ENCODE measurements around the gene ZCCHC7. TPM values are rescaled to one million over a fixed set of nuclear protein-coding genes. Genes with fewer than 3 reads are reported as not detected.

Gene ZCCHC7
- total and polyA plus RNA-seq, 2 donors (not counting 3 experiments of a cell fraction or from before 2014, with no cell fraction given), result 7.4 to 14.8 TPM

DNA sequence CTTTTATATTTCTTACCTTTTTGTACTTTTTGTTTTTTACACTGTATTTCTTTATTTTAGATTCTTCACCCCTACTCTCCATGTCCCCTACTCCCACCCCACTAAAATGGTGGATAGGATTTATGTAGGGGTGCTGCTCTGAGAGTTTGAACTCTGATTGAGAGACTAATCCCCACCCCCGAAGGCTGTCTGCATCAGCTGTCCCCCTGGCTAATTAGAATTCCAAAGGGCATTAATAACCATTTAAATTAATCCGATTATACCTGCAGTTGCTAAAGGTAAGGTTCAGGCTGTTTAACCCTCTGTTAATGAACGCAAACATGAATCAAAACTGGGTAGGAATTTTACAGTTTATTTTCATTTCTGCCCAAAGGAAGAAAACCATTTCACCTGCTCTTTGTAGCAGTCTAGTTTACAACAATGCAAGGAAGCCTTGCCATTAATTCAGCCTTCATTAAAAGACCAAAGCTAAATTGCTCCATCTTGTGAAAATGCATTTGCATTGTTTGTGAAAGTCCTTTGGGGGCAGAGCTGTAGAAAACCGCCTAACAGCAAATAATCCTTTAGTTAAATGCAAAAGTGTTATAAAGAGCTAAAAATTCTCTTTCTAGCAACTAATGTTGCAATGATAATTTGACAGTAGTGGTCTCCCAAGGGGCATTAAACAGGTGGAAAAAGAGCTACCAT is 71.2 kb downstream of the ZCCHC7 start:
- no peak overlapping the region for H3K4me2 ChIP-seq (ENCODE audit: insufficient read depth, low read length)
- H3K9me1 ChIP-seq (replicated peaks; ENCODE audit: control insufficient read depth, extremely low read depth, insufficient read depth, low read length), result no peaks in the 10 kb centered on the region
- H3K4me1 ChIP-seq (ENCODE audit: control insufficient read depth, extremely low read depth, insufficient read depth, low read length), result peaks cover 6% of the 10 kb centered on the region
- FAIRE-seq (no peak), DNase-seq (ENCODE audit: low read depth, low spot score) (no peak)
- H3K27ac ChIP-seq (ENCODE audit: insufficient read depth, low read depth, low read length), result no peak overlapping the region
- TF ChIP-seq GATA2 (IDR thresholded peaks at IDR 0.05; ENCODE audit: insufficient read depth, insufficient read length, low read depth, low read length), result no peak
- TF ChIP-seq MYC (IDR thresholded peaks at IDR 0.05; ENCODE audit: low read depth, low read length), result no peak
- no peak for TF ChIP-seq POLR2A (IDR thresholded peaks at IDR 0.05; ENCODE audit: low read depth, low read length)
- TF ChIP-seq, protein P1, sequence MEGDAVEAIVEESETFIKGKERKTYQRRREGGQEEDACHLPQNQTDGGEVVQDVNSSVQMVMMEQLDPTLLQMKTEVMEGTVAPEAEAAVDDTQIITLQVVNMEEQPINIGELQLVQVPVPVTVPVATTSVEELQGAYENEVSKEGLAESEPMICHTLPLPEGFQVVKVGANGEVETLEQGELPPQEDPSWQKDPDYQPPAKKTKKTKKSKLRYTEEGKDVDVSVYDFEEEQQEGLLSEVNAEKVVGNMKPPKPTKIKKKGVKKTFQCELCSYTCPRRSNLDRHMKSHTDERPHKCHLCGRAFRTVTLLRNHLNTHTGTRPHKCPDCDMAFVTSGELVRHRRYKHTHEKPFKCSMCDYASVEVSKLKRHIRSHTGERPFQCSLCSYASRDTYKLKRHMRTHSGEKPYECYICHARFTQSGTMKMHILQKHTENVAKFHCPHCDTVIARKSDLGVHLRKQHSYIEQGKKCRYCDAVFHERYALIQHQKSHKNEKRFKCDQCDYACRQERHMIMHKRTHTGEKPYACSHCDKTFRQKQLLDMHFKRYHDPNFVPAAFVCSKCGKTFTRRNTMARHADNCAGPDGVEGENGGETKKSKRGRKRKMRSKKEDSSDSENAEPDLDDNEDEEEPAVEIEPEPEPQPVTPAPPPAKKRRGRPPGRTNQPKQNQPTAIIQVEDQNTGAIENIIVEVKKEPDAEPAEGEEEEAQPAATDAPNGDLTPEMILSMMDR (IDR thresholded peaks at IDR 0.05; ENCODE audit: extremely low read depth in 1 of 2, insufficient read depth in 1 of 2, low read depth in 1 of 2, low read length in 2 of 2), result no peak
- no peak for TF ChIP-seq JUN (IDR thresholded peaks at IDR 0.05; ENCODE audit: borderline replicate concordance, insufficient read depth, insufficient read length, low read depth)
- TF ChIP-seq, protein P2, sequence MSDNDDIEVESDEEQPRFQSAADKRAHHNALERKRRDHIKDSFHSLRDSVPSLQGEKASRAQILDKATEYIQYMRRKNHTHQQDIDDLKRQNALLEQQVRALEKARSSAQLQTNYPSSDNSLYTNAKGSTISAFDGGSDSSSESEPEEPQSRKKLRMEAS (IDR thresholded peaks at IDR 0.05; ENCODE audit: insufficient read depth, insufficient read length), result no peak
- no peak for TF ChIP-seq POLR2AphosphoS5 (IDR thresholded peaks at IDR 0.05; ENCODE audit: insufficient read depth, low read depth, low read length)
- TF ChIP-seq FOS (IDR thresholded peaks at IDR 0.05; ENCODE audit: borderline replicate concordance, insufficient read depth, low read length), result no peak
- no peak for TF ChIP-seq EZH2 (IDR thresholded peaks at IDR 0.05; ENCODE audit: borderline replicate concordance, low read depth, low read length, severe bottlenecking)
- dilution Hi-C loops (cut with MboI; ENCODE audit: extremely low pct_ligation_motif_present, low sequenced_read_pairs), result no loop called here
- H3K9ac ChIP-seq (replicated peaks; ENCODE audit: extremely low read depth, insufficient read depth, low read length), result no peak overlapping the region
- intact Hi-C loops (cut with micrococcal nuclease), result loop anchor here (5.0 kb wide), 1 partner anchor 194 kb away; no protein-coding TSS in a partner anchor
- no peaks in the 10 kb centered on the region for H3K9me3 ChIP-seq (replicated peaks; ENCODE audit: control insufficient read depth, insufficient read depth, low read length)
- H3K36me3 ChIP-seq (ENCODE audit: control insufficient read depth in 2 of 2, extremely low read depth in 1 of 2, insufficient read depth in 2 of 2, low read length in 2 of 2), result no peaks in the 10 kb centered on the region
- BruUV-seq (replicated peaks), result no TSS peak
- H3K4me3 ChIP-seq (replicated peaks in 1 of 3; ENCODE audit: insufficient read depth in 1 of 3, low read depth in 1 of 3, low read length in 3 of 3), result no peak overlapping the region
- H3K79me2 ChIP-seq (ENCODE audit: control insufficient read depth, insufficient read depth, low read length), result no peaks in the 10 kb centered on the region
- ChIA-PET POLR2A (no interaction called here), CTCF (interaction anchor here (0.9 to 1.8 kb wide), 3 partner anchors 9 to 23 kb away, joined by 3 to 4 read pairs (median 3); no protein-coding TSS in a partner anchor)
- H3K27me3 ChIP-seq (ENCODE audit: control insufficient read depth in 2 of 2, insufficient read depth in 2 of 2, low read length in 2 of 2), result no peaks in the 10 kb centered on the region
- no peak overlapping the region for H2AFZ ChIP-seq (ENCODE audit: low read depth, low read length)
- H4K20me1 ChIP-seq (replicated peaks; ENCODE audit: control insufficient read depth, extremely low read depth, insufficient read depth, low read length), result no peaks in the 10 kb centered on the region
